GM18868 (cell line): ENCODE data around the gene ARVCF.

Experiments
- ATAC-seq: cut with Tn5 transposase; IDR thresholded peaks from one replicate; pipeline ENCODE4 v1.9.1; 2021; ENCODE audit warnings: mild to moderate bottlenecking, moderate library complexity; ENCODE audit not compliant: unreplicated experiment

ARVCF gene

DNA sequence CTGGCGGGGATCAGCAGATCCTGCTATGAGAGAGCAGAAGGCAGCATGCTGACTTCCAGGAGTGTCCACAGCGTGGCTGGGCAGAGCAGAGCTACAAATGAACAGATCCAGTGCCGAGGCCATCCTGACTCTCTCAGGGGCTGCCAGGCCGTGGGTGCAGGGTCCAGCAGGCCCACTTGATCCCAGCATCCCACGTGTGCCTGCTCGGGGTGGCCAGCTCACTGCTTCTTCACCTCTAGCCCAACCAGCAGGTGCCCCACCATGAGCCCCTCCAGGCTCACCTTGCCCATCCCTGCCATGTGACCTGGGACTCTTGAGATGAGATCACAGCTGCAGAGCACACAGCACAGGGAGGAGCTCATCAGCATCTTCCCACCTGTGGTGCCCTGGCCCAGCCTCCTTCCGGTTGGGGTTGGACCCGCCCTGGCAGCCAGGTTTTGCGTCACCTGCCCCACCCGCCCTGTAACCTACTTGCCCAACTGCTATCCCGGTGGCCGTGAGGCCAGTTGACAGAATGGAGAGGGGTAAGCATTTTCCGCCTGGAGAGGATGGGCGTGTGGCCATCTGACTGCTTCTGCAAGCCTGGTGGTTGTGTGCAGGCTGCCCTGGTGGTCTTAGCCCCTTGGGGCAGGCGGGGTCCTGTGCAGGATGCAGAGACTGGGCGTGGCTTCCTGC lies 15.2 kb upstream of the ARVCF start:
- ATAC-seq: no peak

GRCh38 chr22:20029550-20030225 lies 13.1 kb upstream of the ARVCF start:
- ATAC-seq: no peak

GRCh38 chr22:20028855-20029549 lies 12.4 kb upstream of the ARVCF start:
- no peak for ATAC-seq

DNA sequence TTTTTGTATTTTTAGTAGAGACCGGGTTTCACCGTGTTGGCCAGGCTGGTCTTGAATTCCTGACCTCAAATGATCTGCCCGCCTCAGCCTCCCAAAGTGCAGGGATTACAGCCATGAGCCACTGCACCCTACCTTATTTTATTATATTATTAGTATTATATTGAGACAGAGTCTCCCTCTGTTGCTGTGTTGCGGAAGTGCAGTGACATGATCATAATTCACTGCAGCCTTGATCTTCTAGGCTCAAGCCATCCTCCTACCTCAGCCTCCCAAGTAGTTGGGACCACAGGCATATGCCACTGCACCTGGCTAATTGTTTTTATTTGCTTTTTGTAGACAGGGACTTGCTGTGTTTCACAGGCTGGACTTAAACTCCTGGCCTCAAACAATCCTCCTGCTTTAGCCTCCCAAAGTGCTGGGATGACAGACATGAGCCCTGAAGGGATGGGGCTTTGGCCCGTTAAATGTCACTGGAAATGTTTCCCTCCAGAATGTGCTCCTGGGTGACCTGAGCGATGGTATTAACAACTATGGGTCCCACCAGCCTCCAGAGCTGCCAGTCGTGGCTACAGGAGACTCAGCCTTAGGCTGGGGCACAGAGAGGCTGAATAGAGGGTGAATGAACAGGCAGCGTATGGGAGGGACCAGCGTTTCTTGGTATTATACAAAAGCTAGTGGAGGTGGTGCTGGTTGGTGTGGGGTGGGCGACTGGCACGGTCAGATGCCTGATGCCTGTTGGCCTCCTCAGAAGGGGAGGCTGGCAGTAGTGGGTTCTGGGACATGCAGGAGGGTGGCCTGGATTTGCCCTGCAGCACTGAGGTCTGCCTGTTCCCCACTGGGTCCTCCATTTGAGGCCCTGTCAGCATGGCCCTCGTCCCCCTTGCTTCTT lies 11.6 kb upstream of the ARVCF start:
- no peak for ATAC-seq

- no peak for ATAC-seq
These were observed 10.5 kb upstream of the ARVCF start for GRCh38 chr22:20026996-20027601.

GRCh38 chr22:20026204-20026908 lies 9.7 kb upstream of the ARVCF start:
- no peak for ATAC-seq

- ATAC-seq: no peak
These were observed 9.0 kb upstream of the ARVCF start for GRCh38 chr22:20025401-20026203.

DNA sequence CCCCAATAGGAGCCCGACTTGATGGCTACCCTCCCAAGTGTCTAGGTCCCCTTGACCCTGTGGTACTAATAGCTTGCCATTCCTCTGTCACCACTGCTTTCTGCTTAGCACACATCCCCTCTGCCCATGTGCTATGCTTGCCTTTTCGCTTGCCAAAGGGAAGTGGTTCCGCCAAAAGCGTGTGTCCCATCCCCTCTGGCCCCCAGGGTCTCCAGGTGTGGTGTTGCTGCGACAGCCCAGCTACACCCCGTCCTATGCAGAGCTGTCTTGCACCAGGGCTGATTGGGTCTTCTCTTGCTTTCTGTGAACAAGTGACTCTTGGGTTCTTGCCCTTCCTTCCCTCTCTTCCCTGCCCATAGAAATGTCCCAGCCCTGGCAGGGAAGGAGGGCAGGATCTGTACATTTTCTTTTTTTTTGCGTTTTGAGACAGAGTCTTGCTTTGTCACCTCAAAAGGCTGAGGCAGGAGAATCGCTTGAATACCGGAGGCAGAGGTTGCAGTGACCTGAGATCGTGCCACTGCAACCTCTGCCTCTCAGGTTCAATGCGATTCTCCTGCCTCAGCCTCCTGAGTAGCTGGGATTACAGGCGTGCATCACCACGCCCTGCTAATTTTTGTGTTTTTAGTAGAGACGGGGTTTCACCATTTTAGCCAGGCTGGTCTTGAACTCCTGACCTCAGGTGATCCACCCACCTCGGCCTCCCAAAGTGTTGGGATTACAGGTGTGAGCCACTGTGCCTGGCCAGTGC lies 8.2 kb upstream of the ARVCF start:
- no peak for ATAC-seq

GRCh38 chr22:20024225-20024624 lies 7.6 kb upstream of the ARVCF start:
- no peak for ATAC-seq

GRCh38 chr22:20022978-20023613 lies 6.5 kb upstream of the ARVCF start:
- no peak for ATAC-seq

DNA sequence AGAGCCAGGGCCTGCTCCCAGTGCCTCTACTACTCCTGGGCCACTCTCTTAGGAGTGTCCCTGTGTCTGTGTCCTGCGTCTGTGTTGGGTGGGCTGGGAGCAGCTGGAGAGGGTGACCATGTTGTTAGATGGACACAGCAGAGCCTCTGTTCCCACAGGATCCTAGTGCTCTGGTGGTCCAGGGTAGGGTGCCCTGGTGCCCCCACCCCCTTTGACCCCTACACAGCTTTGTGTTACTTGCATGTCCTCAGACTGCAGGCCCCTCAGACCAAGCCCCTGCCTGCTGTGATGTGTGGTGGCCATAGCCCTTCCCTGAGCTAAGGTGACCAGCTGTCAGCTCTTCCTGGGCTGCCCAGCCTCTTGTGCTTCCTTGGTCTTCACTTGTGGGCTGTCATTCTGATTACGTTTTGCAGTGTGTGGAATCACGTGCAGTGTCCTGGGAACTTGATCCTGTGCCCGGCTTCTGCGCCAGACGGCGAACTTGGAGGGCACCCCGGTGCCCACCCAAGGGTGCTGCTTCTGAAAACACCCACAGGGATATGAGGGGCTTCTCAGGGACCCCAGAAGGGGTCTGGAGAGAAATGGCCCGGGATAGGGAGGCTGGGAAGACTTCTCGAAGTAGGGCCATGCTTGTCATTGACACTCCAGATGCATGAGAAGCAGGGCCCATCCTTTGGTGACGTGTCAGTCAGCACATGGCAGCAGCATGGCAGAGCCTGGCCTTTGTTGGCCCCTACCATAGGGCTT lies 5.8 kb upstream of the ARVCF start:
- ATAC-seq: no peak

DNA sequence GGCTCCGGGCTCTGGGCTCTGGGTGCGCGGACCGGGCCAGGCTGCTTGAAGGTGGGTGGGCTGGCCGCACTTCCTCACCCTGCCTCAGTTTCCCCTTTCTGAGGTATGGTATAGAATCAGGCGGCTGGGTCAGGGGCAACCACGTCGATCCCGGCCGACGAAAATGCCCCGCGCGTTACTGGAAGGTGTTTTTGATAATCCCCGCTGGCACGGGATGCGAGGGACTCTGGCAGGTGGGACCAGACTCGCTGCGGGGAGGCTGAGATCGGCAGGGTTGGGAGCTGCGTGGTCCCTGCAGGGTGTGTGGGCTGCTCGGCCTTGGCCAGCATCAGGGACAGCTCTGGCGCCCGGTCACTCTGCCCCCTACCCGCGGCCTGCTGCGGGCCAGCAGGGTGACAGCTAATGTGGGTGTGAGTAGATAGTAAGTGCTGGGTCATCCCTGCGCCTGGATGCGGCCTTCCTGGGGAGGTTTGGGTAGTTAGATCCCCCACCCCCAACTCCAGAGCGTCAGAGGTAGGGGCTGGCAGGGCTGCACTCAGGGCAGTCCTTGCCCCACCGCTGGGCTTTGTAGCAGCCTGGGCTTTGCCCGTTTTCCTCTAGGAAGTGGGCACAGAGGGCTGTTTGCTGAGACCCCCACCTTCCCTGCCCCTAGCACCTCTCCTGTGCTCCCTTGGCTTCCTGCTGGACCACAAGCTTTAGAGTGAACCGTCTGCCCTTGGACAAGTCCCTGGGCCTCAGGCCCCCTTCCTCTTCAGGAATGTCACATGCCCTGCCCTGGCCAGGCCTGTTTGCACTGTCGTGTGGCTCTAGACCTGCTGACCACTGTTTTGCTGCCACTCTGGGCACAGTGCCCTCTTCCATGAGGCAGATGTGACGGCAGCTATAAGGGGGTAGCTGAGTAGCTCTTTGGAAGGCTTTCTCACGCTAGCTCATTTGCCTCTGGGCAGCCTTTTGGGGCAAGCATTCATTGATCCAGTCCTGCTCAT lies 4.9 kb upstream of the ARVCF start:
- ATAC-seq: no peak

GRCh38 chr22:20020533-20021195 lies 4.0 kb upstream of the ARVCF start, which contains the start of gene TANGO2:
Gene TANGO2 (plus strand): TSS chr22:20021110. CDS start chr22:20036799, 15,689 bp downstream.
- peak; percentile 85 for ATAC-seq

GRCh38 chr22:20019661-20020532 lies 3.3 kb upstream of the ARVCF start:
- ATAC-seq: no peak

DNA sequence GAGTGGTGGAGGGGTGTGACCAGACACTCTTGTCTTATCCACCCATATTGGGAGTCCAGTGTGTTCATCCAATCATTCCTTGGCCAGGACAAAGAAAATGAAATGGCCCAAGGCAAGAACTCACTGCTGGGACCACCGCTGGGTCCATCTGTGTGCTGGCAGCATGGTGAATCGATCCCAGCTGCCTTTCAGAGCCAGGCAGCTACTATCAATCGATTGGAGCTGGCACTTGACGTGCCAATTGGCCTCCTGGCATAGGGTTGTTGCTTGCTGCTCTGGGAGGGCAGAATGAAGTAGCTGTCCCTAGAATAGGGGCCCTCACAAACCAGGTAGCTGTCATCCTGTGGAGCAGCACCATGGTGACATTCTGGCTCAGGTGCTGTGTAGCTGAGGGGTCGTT lies 1.4 kb upstream of the ARVCF start:
- ATAC-seq: no peak
